HG03139 (cell line): ENCODE data around the gene KIAA0753.
"Not testable (repeated sequence)": the region's sequence is repeated elsewhere in the genome, so short reads cannot be mapped to it uniquely, and the experiment has no call there.

Experiments
- ATAC-seq: cut with Tn5 transposase; IDR thresholded peaks from one replicate; pipeline ENCODE4 v1.9.1; 2021; ENCODE audit not compliant: unreplicated experiment

Gene KIAA0753

DNA sequence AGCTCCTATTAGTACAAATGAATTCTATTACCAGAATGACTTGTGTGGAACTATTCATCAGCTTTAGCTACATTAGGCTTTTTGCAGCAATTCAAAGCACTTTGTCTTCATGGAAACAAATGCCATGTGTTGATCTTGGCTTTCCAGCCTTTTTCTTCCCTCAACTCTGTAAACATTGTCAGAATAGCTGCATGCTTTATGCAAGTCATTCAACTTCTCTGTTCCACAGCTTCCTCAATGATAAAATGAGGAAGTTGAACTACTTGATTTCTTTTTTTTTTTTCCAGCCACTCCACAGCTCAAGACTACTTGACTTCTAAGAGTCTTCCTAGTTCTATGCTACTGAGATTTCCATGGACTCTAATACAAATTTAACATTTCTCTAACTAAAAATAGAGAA, 41.1 kb downstream of the KIAA0753 start:
- ATAC-seq = no peak

GRCh38 chr17:6597727-6598126, 42.8 kb downstream of the KIAA0753 start:
- ATAC-seq = no peak

DNA sequence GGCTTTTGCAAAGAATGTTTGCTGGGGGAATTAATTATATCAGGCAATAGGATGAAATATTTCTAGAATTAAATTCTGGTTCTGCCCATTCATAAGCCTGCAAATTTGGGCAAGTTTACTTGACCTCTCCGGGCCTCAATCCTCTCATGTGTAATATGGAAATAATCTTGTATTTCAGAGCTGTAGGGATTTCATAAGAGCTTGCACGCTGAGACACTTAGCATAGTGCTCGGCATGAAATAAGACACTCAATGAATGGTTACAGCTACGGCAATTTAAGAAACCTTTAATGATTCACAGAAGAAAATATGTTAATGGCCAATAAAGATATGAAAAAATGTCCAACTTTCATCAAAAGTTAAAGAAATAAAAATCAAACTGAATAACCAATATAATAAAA, 43.6 kb downstream of the KIAA0753 start:
- ATAC-seq = no peak

- no peak for ATAC-seq
Observed at GRCh38 chr17:6596511-6596910, 44.0 kb downstream of the KIAA0753 start.

- ATAC-seq = no peak
Observed at GRCh38 chr17:6596081-6596480, 44.4 kb downstream of the KIAA0753 start.

GRCh38 chr17:6593371-6593770, 47.1 kb downstream of the KIAA0753 start:
- ATAC-seq = not testable (repeated sequence)

GRCh38 chr17:6592173-6592572, 48.3 kb downstream of the KIAA0753 start:
- ATAC-seq = no peak

GRCh38 chr17:6591599-6592158, 48.8 kb downstream of the KIAA0753 start:
- ATAC-seq = no peak

- no peak for ATAC-seq
Observed at GRCh38 chr17:6589266-6589946, 51.1 kb downstream of the KIAA0753 start.

DNA sequence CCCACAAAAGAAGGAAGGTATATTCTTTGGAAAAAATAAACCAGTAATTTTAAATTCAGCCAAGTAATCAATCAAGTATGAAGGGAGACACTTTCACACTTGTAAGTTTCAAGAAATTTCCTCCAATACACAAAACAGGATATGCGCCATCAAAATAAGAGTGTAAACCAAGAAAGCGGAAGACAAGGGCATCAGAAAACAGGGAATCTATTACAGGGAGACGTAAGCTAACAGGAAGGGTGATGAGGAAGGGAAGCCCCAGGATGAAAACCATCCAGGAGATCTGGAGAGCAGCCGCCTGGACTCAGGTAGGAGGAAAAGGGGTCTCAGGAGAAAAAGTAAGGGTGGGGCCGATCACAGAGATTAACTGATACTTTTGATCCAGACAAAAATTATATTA, 52.3 kb downstream of the KIAA0753 start:
- no peak for ATAC-seq

DNA sequence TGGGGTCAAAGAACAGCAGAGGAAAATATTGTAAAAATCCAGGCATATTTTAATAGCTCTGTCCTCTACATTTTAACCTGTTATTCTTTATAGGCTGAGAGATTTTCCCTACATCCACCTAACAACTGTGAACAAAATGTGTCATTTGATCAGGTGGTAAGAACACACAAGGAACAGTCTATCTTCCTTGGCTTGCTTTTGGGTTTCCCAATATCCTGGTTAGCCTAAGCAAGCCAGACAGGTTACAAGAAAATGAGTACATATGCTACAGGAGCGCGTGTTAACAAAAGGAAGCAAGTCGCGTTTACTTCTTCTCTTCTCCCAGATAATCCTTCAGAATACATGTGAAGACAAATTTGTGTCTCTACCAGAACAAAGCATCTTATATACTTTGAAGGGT, 53.2 kb downstream of the KIAA0753 start:
- no peak for ATAC-seq

GRCh38 chr17:6583411-6583810, 57.1 kb downstream of the KIAA0753 start:
- ATAC-seq = no peak

- no peak for ATAC-seq
Observed at GRCh38 chr17:6580625-6581024, 59.9 kb downstream of the KIAA0753 start.

GRCh38 chr17:6578491-6578890, 62.0 kb downstream of the KIAA0753 start:
- ATAC-seq = no peak

DNA sequence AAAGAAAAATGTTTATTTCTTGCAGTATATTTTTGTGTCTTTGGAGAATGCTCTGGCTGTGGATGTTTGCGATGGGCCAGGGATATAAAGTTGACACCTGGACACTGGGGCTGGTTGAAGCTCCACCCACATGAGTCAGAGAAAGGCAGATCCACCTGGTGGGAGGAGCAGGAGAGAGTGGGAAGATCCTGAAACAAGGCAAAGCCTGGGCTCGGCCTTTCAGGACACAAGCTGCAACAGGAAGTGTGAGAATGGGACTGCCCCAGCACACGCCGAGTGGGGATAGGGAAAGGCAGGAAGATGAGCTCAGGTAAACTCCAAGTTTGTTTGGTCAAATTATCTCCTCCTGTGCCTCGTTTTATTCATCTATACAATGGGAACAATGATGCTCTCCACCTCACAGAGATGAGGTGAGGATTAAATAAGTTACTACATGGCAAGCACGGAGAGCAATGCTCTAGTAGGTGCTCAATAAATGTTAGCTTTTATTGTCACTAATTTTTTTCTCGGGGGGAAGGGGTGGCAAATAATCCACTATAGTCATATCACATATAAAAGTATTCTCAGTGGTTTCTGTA, 62.7 kb downstream of the KIAA0753 start:
- no peak for ATAC-seq

GRCh38 chr17:6576038-6576785, 64.3 kb downstream of the KIAA0753 start:
- no peak for ATAC-seq

GRCh38 chr17:6575596-6575988, 64.9 kb downstream of the KIAA0753 start:
- no peak for ATAC-seq

DNA sequence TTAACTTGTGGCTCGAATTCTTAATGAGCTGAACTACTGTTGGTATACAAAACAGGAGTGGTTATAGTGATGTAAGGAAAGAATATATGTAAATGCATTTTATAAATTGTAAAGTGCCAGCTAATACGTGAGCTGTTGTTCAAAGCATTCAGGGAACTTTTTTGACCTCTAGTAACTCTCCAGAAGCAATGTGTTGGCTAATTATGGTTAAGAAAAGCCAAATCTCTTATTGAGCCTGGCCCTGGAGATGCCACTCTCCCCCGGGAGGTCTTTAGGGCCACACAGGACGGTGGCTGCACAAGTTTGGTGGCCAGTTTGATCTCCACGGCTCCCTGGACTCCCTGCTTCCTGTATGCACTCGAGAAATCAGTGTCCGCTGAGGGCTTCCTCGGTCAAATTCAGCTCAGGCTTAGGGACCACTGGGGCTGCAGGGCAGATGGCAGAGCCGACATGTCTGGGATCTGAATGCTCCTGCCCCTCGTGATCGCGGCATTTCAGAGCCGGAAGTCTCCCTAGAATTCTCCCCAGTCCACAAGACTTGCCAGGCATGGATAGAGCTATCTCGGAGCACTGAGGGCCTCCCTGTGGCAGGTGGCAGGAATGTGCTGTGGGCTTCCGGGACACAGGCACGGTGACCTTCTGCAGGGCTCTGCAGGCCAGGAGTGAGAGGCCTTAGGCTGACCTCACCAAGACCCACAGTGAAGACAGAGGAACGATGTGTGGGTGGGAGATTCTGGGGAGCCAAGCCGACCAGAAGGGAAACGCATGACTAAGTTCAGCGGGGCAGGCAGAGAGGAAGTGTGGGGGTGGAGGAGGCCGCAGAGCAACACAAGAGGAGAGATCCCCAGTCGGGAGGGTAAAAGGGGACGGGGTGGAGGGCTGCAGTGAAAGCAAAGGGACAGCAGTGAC, 65.6 kb downstream of the KIAA0753 start:
- ATAC-seq = no peak

DNA sequence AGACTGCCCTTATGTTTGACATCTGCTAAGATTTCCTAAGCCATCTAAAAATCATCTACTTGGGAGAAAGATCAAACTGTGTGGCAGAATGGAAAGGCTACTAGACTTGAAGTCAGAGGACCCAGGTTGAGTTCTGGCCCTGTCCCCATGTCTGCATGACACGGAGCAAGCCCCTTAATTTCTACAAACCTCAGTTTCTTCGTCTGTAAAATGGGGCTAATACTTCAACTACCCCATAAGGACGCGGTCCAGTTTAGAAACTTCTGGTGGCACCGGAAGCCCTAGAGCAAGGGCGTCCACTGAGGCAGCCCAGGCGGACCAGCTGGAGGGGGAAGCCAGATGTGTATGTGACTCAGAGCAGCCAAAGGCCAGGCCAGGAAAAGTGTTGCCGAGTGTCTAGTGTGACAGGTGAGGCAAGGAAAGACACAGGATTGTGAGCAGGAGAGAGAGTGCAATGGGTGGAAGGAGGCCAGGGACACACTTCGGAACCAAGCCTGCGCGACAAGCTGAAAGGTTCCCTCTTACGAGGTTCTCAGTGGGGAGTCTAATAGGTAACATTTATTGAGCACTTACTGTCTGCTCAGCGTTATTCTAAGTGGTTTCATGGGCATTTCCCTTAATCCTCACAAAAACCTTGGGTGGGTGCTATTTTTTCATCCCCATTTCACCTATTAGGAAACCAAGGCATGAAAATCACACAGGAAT, 66.4 kb downstream of the KIAA0753 start:
- no peak for ATAC-seq

GRCh38 chr17:6573495-6573894, 67.0 kb downstream of the KIAA0753 start:
- not testable (repeated sequence) for ATAC-seq
